Activated CD4-positive, alpha-beta T cell treated with anti-CD3 and anti-CD28 coated beads for 24 hours (primary cell): ENCODE data around the gene PRDM11.
"Not testable (repeated sequence)": the region's sequence is repeated elsewhere in the genome, so short reads cannot be mapped to it uniquely, and the experiment has no call there.

ENCODE experiments used
- DNase-seq, 2 donors: peaks; one replicate each; pipeline ENCODE4 v3.0.0-alpha.2; 2020; ENCODE audit warnings: low read depth in 2 of 2

Gene PRDM11

GRCh38 chr11:45232341-45233080, 86.1 kb downstream of the PRDM11 start:
- no peak for DNase-seq

GRCh38 chr11:45233121-45233803, 86.8 kb downstream of the PRDM11 start:
- peak; percentile 38 to 62 for DNase-seq

GRCh38 chr11:45233804-45234170, 87.3 kb downstream of the PRDM11 start:
- DNase-seq, result no peak

GRCh38 chr11:45234306-45235006, 88.0 kb downstream of the PRDM11 start:
- DNase-seq, result no peak

- DNase-seq, result no peak
Observed at GRCh38 chr11:45237711-45238315, 91.4 kb downstream of the PRDM11 start.

GRCh38 chr11:45238724-45239123, 92.3 kb downstream of the PRDM11 start:
- no peak for DNase-seq

- no peak for DNase-seq
Observed at GRCh38 chr11:45239733-45240132, 93.3 kb downstream of the PRDM11 start.

GRCh38 chr11:45243967-45244366, 97.5 kb downstream of the PRDM11 start:
- DNase-seq, result no peak

GRCh38 chr11:45245218-45246045, 99.0 kb downstream of the PRDM11 start:
- no peak for DNase-seq

- no peak for DNase-seq
Observed at GRCh38 chr11:45246241-45246640, 99.8 kb downstream of the PRDM11 start.

GRCh38 chr11:45247433-45247832, 101.0 kb downstream of the PRDM11 start:
- no peak for DNase-seq

GRCh38 chr11:45248501-45249011, 102.1 kb downstream of the PRDM11 start:
- no peak for DNase-seq

GRCh38 chr11:45249372-45249771, 102.9 kb downstream of the PRDM11 start:
- not testable (repeated sequence) for DNase-seq

- no peak for DNase-seq
Observed at GRCh38 chr11:45250035-45250718, 103.7 kb downstream of the PRDM11 start.

- DNase-seq, result peak; percentile 13 to 35
Observed at GRCh38 chr11:45252134-45252856, 105.9 kb downstream of the PRDM11 start.

GRCh38 chr11:45252877-45253276, 106.4 kb downstream of the PRDM11 start:
- no peak for DNase-seq

- no peak for DNase-seq
Observed at GRCh38 chr11:45253640-45254039, 107.2 kb downstream of the PRDM11 start.

GRCh38 chr11:45254070-45254469, 107.6 kb downstream of the PRDM11 start:
- DNase-seq, result no peak

- DNase-seq, result no peak
Observed at GRCh38 chr11:45258982-45259530, 112.6 kb downstream of the PRDM11 start.

- DNase-seq, result no peak
Observed at GRCh38 chr11:45259592-45259991, 113.2 kb downstream of the PRDM11 start.
